LNCaP clone FGC (cell line): ENCODE results near the gene FCHO1.

ENCODE experiments used
- DNase-seq: peaks from one replicate; pipeline ENCODE4 v3.0.0-alpha.2; 2011; ENCODE audit warnings: low read depth
- H3K4me3 ChIP-seq: 2 replicates; pipeline ENCODE4 v1.5.1; 2011; ENCODE audit warnings: mild to moderate bottlenecking, low read depth, low read length, control low read depth
- CTCF ChIP-seq: IDR thresholded peaks from 2 replicates; pipeline ENCODE4 v1.5.1; 2012; ENCODE audit warnings: mild to moderate bottlenecking; ENCODE audit not compliant: control insufficient read depth, insufficient read depth; ENCODE audit errors: extremely low read depth

The FCHO1 gene

GRCh38 chr19:17718550-17718946 lies 32.7 kb upstream of the FCHO1 start:
- H3K4me3 ChIP-seq = peak overlapping the region; percentile 96
- no peak for TF ChIP-seq CTCF

GRCh38 chr19:17718947-17719711 lies 32.1 kb upstream of the FCHO1 start, which contains the start of gene MAP1S:
MAP1S (plus strand) TSS chr19:17719480; CDS start chr19:17719503, 23 bp downstream.
- peak within 1 kb of the TSS; percentile 96 for H3K4me3 ChIP-seq

More at GRCh38 chr19:17718550-17718946, 32.7 kb upstream of the FCHO1 start:
- DNase-seq = no peak

GRCh38 chr19:17719730-17720400 lies 31.4 kb upstream of the FCHO1 start:
- no peak for TF ChIP-seq CTCF
- H3K4me3 ChIP-seq = peak overlapping the region; percentile 96
- no peak for DNase-seq

More at GRCh38 chr19:17718947-17719711, 32.1 kb upstream of the FCHO1 start, which contains the start of gene MAP1S:
- peak; percentile 15 for DNase-seq
- no peak for TF ChIP-seq CTCF

GRCh38 chr19:17720440-17720839 lies 30.8 kb upstream of the FCHO1 start:
- TF ChIP-seq CTCF = no peak
- no peak for DNase-seq
- H3K4me3 ChIP-seq = peak overlapping the region; percentile 96

GRCh38 chr19:17721111-17721628 lies 30.1 kb upstream of the FCHO1 start:
- no peak for DNase-seq
- no peak overlapping the region for H3K4me3 ChIP-seq
- no peak for TF ChIP-seq CTCF

GRCh38 chr19:17721821-17722220 lies 29.5 kb upstream of the FCHO1 start:
- no peak for DNase-seq
- no peak for TF ChIP-seq CTCF
- H3K4me3 ChIP-seq = no peak overlapping the region
